Measurements from ENCODE around the gene PARD3.

The PARD3 gene

DNA sequence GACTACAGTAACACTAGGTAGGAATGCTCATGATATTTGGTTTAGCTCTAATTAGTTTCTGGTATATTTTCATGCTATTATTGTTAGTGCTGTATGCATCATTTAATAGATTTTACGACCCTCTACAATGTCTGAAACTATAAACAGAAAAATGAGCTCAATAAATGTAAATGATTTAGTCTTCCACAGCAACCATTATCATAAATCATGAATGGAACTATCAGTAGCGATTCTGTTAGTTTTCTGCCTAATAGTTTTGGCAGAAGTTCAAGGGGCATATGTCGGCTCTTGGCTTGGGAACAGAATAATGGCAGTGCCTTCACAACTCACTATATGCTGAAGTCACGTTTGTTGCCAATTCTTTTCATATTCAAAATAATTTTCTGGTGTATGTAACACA is 494.8 kb downstream of the PARD3 start:
- TF ChIP-seq SIN3A (IDR thresholded peaks at IDR 0.05; ENCODE audit: borderline replicate concordance, insufficient read depth, low read length) (no peak), TAF1 (IDR thresholded peaks at IDR 0.05; ENCODE audit: borderline replicate concordance, insufficient read depth, low read length) (no peak), FOXP2 (optimal IDR thresholded peaks at IDR 0.05; ENCODE audit: borderline replicate concordance, extremely low read depth, extremely low read length, insufficient read depth) (no peak), POLR2AphosphoS5 (IDR thresholded peaks at IDR 0.05; ENCODE audit: low read depth, low read length) (no peak)
- TF ChIP-seq, protein P1, sequence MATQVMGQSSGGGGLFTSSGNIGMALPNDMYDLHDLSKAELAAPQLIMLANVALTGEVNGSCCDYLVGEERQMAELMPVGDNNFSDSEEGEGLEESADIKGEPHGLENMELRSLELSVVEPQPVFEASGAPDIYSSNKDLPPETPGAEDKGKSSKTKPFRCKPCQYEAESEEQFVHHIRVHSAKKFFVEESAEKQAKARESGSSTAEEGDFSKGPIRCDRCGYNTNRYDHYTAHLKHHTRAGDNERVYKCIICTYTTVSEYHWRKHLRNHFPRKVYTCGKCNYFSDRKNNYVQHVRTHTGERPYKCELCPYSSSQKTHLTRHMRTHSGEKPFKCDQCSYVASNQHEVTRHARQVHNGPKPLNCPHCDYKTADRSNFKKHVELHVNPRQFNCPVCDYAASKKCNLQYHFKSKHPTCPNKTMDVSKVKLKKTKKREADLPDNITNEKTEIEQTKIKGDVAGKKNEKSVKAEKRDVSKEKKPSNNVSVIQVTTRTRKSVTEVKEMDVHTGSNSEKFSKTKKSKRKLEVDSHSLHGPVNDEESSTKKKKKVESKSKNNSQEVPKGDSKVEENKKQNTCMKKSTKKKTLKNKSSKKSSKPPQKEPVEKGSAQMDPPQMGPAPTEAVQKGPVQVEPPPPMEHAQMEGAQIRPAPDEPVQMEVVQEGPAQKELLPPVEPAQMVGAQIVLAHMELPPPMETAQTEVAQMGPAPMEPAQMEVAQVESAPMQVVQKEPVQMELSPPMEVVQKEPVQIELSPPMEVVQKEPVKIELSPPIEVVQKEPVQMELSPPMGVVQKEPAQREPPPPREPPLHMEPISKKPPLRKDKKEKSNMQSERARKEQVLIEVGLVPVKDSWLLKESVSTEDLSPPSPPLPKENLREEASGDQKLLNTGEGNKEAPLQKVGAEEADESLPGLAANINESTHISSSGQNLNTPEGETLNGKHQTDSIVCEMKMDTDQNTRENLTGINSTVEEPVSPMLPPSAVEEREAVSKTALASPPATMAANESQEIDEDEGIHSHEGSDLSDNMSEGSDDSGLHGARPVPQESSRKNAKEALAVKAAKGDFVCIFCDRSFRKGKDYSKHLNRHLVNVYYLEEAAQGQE (IDR thresholded peaks at IDR 0.05; ENCODE audit: insufficient read depth in 1 of 2, low read depth in 2 of 2, low read length in 2 of 2), result no peak

DNA sequence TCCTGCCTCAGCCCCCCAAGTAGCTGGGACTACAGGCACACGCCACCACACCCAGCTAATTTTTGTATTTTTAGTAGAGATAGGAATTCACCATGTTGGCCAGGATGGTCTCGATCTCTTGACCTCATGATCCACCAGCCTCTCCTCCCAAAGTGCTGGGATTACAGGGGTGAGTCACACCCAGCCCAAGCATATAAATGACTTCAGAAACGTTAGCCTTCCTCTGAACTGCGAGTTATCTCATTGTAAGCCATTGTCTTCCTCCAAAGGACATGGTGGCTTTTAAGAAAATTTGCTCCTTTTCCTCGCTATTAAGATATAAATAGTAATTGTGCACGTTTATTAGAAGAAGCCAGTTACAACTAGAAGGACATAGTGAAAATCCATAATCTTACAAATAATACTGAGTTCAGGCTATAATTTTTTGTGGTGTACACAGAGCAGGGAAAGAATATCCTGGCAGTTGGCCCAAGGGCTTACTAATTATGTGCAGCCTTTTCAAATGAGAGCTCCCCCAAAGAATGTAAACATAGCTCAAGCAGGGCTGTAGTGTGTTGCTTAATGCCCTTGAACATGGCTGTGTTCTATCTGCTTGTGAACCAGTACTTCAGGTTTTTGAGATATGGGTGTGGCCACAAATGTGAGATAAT is 495.8 kb downstream of the PARD3 start:
- no peak for TF ChIP-seq POLR2AphosphoS5 (IDR thresholded peaks at IDR 0.05; ENCODE audit: low read depth, low read length)
- no peak for TF ChIP-seq SIN3A (IDR thresholded peaks at IDR 0.05; ENCODE audit: borderline replicate concordance, insufficient read depth, low read length)
- no peak for TF ChIP-seq TAF1 (IDR thresholded peaks at IDR 0.05; ENCODE audit: borderline replicate concordance, insufficient read depth, low read length)
- TF ChIP-seq, protein P1 (IDR thresholded peaks at IDR 0.05; ENCODE audit: insufficient read depth in 1 of 2, low read depth in 2 of 2, low read length in 2 of 2), result no peak
- no peak for TF ChIP-seq FOXP2 (optimal IDR thresholded peaks at IDR 0.05; ENCODE audit: borderline replicate concordance, extremely low read depth, extremely low read length, insufficient read depth)

DNA sequence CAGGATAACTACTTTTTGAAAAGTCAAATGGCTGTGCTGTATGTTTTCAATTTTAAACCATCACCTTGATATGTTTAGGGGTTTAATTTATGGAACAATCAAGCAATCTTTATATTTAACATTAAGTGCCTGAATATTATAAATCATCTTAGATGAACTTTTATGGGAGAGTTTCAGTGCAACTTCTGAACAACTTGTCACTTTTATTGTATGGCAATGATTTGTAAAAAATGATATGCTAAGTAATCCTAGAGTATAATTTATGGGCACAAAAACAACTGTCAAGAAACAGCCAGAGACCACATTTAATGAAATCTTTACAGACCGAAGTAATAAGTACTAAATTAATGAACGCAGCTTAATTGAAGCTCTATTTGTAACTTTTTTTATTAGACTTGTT is 498.9 kb downstream of the PARD3 start:
- no peak for TF ChIP-seq SIN3A (IDR thresholded peaks at IDR 0.05; ENCODE audit: borderline replicate concordance, insufficient read depth, low read length)
- TF ChIP-seq POLR2AphosphoS5 (IDR thresholded peaks at IDR 0.05; ENCODE audit: low read depth, low read length), result no peak
- TF ChIP-seq FOXP2 (optimal IDR thresholded peaks at IDR 0.05; ENCODE audit: borderline replicate concordance, extremely low read depth, extremely low read length, insufficient read depth), result no peak
- no peak for TF ChIP-seq TAF1 (IDR thresholded peaks at IDR 0.05; ENCODE audit: borderline replicate concordance, insufficient read depth, low read length)
- TF ChIP-seq, protein P1 (IDR thresholded peaks at IDR 0.05; ENCODE audit: insufficient read depth in 1 of 2, low read depth in 2 of 2, low read length in 2 of 2), result no peak

DNA sequence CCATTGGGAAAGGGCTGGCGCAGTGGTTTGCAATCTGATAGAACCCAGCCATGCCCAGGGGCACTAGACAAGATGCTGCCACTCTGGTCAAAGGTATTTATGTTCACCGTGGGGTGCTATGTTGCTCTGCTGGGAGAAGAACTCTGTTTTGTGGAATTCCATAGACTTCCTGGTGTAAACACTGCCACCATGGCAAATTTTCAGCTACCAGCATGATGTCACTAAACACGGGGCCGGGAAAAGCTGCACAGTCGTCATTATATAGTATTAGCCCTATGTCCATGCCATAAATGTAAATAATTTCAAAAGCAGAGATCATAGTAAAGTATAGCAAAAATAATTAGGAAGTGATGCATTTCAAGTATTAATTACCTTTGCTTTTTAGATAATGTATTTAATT is 500.6 kb downstream of the PARD3 start:
- no peak for TF ChIP-seq FOXP2 (optimal IDR thresholded peaks at IDR 0.05; ENCODE audit: borderline replicate concordance, extremely low read depth, extremely low read length, insufficient read depth)
- TF ChIP-seq TAF1 (IDR thresholded peaks at IDR 0.05; ENCODE audit: borderline replicate concordance, insufficient read depth, low read length), result no peak
- TF ChIP-seq SIN3A (IDR thresholded peaks at IDR 0.05; ENCODE audit: borderline replicate concordance, insufficient read depth, low read length), result no peak
- TF ChIP-seq POLR2AphosphoS5 (IDR thresholded peaks at IDR 0.05; ENCODE audit: low read depth, low read length), result no peak
- TF ChIP-seq, protein P1 (IDR thresholded peaks at IDR 0.05; ENCODE audit: insufficient read depth in 1 of 2, low read depth in 2 of 2, low read length in 2 of 2), result no peak
